NCI-H345 treated with DMSO at 0.1 percent for 48 hours (cell line): Measurements from ENCODE around the gene CHST7.
"Not testable (repeated sequence)": the region's sequence is repeated elsewhere in the genome, so short reads cannot be mapped to it uniquely, and the experiment has no call there.

ENCODE experiments used
- DNase-seq: peaks from one replicate; lab custom pipeline; 2025; ENCODE audit not compliant: unreplicated experiment; lab: John Stamatoyannopoulos, UW

CHST7 gene, protein sequence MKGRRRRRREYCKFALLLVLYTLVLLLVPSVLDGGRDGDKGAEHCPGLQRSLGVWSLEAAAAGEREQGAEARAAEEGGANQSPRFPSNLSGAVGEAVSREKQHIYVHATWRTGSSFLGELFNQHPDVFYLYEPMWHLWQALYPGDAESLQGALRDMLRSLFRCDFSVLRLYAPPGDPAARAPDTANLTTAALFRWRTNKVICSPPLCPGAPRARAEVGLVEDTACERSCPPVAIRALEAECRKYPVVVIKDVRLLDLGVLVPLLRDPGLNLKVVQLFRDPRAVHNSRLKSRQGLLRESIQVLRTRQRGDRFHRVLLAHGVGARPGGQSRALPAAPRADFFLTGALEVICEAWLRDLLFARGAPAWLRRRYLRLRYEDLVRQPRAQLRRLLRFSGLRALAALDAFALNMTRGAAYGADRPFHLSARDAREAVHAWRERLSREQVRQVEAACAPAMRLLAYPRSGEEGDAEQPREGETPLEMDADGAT

DNA sequence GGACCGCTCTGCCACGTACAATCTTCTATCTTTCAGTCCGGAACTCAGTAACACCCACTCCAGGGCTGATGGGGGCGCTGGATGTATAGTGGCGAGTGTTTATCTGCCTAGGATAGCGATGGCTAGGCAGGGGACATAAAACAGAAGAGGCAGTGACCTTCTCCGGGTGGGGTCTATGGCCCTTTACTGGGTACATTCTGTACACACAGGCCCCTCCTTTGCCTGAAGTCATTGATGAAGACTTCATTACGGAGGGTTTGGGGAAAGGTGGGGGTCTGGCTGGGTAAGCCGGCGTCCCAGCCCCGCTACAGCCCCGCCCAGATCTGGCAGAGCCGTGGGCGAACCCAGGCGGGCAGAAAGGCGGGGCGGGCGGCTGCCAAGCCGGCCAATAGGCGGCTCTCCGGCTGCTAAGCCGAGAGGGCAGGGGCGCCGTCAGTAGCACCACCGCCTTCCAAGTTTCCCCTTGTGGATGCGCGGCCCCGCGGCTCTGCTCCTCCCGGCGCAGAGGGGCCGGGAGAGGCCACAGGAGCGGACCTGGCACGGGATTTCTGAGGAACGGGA lies at the start of gene CHST7:
TSS of gene CHST7 (plus strand) at position 435 of the 561 bp plus-strand sequence. CDS start 167 bp downstream, outside the sequence.
- DNase-seq = peak; percentile 68

DNA sequence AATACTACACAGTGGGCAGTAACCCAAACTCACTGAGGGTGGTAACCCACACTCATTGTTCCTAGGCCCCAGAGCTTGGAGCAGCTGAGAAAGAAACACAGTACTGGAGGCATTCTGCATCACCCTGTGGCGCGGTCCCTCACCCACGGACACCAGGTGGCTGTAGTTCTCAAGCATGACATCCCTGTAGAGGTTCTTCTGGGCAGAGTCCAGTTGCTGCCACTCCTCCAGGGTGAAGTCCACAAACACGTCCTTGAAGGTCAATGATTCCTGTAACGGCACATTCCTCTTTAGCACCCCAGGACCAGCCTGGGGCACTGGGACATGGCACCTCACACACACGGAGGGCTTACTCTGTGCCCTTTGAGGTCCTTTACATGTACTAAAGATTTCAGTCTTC lies 44.9 kb upstream of the CHST7 start:
- DNase-seq = not testable (repeated sequence)

DNA sequence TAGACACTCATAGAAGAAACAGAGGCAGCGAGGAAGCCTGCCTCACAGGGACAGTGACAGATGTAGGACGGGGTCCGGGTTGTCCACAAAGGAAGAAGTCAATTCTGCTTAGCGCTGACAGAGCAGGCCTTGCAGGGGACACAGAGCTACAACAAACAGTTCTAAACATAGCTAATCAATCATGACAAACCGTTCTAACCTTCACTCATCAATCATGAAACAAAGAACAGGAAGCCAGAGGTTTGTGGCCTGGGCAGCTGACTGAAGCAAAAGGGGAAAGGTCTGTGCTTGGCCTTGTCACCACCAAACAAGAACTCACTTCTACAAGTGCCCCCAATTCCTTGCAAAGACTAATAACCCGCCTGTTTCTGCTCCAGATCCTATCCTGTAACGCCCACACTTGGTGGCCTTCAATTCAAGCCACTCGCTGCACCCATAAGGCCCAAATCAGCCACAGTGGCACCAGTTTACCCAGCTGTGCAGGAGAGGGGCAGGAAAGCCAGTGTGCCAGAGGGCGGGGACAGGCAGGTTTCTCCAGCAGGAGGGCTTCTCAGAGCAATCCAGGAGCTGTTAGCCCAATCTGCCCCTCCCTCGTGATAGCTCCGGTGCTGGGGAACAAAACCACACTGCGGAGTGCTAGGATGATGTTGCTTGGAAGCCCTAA lies 43.7 kb upstream of the CHST7 start:
- DNase-seq = not testable (repeated sequence)

DNA sequence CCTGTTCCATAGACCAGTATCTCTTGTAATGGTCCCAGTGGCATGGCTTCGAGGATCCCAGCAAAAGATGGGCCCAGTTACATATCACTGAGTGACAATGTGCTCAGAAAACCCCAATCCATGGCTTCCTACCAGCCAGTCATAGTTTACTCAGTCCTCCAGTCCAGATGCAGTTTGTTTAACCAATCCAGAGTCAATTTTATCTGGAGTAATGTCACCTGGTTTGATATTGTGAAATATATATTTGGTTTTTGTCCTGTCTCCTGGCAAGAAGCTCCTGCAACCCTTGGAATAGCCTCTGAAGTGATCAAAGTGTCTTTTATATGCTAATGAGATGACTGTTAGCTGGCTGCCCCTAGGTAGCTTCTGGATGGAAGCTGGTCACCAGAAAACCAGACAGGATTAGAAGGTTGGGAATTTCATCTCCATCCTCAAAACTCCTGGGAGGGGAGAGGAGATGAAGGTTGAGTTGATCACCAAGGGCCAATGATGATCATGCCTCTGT lies 43.1 kb upstream of the CHST7 start:
- DNase-seq = not testable (repeated sequence)

DNA sequence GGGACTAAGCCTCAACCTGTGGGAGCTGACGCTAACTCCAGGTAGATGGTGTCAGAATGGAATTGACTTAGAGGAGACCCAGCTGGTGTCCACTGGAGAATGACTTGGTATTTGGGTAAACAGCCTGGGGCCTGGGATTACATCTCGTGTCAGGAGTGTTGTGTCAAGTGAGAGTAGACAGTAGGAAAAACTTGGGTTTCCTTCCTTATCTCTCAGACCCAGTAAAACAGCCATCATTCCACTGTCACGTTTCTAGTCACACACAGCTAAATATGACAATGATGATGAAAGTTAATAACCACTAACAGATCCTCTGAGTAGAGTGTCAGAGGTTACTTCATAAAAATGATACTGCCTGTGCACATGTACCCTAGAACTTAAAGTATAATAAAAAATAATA lies 42.1 kb upstream of the CHST7 start:
- no peak for DNase-seq

DNA sequence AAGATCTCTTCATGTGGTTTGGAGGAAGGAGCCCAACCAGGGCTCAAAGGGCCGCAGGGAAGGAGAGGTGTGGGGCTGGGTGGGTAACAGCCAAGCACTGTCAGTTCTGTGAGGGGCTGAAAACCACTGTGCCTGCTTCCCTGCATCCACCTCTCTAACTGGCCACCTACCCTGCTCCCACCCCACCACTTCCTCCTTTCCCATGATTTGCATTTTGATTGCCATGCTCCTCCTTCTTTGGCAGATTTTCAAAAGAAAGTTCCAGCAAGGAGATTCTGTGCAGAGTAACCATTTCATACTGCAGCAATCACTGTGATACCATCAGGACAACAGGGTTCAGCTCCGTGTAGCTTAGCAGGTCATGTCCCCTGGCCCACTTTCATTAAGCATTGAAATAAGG lies 30.1 kb upstream of the CHST7 start:
- no peak for DNase-seq

DNA sequence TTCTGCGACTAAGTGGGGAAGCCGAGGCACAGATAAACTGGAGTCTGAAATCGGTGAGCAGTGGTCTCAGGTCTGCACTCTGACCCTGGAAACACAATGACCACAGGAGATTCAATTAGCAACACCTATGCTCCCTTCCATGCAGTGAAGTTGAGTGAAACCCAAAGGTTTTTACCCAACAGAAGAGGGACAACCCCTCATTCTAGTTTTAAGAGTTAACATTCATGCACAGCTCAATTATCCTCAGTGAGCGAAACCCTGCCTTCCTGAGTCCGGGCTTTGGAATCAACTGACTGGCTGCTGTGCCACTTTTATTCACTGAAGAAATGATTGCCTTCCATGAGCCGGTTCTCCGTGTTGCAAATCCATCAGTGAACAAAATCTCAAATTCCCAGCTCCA lies 29.0 kb upstream of the CHST7 start:
- not testable (repeated sequence) for DNase-seq

DNA sequence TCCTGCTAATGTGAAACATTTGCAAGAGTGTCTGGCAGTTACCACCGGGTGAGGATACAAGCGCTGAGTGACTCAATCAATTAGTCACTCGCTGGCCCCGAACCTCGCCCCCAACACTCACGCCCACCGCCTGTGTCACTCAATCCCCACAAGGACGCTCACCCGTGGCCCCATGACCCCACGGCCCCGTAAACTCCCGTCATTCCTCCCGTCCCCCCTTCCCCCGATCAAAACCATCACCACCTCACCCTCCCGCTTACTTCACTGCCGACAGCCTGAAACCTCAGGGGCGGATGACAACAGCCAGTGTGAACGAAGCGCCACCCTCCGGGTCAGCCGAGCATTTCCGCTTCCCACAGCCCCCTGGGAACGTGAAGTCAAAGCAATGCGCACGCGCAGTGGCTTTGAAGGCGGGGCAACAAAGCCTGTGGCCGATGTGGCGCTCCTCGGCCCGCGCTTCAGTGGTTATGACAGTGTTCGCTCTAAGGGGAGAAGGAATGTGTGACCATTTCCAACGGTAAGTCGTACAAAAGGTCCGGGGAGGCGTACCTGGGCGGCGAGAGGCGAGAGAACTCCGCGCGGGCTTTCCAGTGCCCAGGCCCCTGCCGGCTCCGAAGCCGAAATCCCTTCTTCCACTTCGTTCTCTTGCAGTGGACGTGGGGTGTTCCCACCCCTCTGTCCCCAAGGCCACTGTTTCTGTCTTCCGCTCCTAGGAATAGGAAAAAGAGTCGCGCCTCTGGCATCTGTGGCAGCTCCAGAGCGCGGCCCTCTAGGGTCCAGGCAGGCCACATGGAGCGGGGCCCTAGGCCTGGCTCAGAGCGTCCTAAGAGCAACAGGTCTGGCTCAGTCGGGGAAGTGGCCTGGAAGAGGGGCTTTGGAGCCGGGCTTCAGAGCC lies 28.2 kb upstream of the CHST7 start, which contains the start of gene ZNF674:
TSS of gene ZNF674 (minus strand) at position 311 of the 895 bp plus-strand sequence. CDS start 3,334 bp downstream, outside the sequence.
- DNase-seq = peak; percentile 84

DNA sequence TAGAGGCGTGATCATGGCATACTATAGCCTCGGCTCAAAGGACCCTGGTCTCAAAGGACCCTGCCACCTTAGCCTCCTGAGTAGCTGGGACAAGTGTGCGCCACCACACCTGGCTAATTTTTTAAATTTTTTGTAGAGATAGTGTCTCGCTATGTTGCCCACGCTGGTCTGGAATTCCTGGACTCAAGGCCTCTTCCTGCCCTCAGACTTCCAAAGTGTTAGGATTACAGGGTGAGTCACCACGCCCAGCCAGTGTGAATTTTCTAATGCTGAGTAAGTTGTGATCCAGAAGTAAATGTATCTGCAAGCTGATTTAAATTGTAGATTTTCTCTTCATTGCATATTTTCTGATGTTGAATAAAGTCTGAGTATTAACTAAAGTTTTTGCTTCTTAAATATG lies 25.7 kb upstream of the CHST7 start:
- DNase-seq = no peak

DNA sequence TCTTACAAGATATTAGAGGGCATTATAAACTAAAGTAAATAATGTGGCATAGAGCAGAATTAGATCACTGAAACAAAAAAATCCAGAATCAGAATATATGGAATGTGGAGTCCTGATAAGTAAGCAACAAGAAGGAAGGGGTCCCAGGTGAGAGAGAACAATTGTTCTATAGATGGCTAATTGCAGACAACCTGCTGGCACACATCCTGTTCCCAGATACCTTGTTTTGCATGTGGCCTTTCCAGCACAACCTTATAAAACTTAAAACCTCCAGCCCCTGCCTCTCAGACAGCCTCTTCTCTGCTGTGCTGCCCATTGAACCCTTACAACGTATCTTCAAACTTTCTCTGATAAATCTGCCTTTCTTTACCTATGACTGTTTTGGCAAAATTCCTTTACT lies 23.7 kb upstream of the CHST7 start:
- DNase-seq = no peak

DNA sequence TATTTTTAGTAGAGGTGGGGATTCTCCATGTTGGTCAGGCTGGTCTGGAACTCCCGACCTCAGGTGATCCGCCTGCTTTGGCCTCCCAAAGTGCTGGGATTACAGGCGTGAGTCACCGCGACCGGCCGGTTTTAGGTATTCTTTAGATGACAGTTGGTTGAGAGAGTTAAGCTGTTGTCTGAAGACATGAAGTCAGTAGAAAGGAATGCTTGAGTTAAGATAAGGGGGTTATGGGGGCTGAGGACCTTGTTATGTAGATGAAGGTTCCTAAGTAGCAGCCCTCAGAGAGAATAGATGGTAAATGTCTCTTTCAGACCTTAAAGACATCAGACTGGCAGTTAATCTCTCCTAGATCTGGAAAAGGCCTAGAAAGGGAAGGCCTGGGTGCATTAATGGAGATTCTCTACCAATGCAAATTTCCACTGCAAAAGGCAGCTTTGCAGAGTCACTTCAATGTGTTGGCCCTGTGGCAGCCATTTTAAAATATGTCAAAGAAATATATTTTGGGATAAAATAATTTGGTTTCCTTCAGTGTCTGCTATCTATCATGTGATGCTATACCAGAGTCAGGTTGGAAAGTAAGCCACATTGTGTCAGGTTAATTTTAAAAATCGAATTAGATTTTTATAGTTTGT lies 22.0 kb upstream of the CHST7 start:
- DNase-seq = no peak

DNA sequence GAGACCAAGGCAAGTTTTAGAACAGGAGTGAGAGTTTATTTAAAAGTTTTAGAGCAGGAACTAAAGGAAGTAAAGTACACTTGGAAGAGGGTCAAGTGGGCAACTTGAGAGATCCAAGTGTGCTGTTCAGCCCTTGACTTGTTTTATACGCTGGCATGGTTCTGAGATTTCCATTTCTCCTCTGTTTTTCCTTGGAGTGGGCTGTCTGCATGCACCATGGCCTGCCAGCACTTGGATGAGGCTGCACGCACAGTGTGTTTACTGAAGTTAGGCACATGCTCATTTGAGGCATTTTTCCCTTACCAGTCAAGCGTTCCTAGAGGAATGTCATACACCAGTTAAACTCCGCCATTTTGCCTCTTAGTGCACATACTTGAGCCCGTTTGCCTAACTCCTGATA lies 19.6 kb upstream of the CHST7 start:
- no peak for DNase-seq

DNA sequence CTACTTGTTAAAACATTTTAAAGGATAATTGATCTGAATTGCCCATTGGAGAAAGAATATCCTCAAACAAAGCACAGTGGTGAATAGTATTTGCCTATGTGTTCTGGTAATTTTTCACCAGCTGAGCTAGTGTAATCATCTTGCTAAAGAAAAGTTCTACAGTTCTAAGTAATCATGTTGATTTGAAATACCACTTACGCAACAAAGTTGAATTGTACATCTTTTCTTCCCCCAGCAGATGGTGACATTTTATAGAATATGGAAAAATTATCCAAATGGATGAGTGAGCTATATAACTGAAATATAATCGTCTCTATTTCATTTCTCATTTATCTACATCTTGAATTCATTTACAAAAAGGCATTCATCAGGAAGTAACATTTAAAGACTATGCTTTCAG lies 18.6 kb upstream of the CHST7 start:
- no peak for DNase-seq

DNA sequence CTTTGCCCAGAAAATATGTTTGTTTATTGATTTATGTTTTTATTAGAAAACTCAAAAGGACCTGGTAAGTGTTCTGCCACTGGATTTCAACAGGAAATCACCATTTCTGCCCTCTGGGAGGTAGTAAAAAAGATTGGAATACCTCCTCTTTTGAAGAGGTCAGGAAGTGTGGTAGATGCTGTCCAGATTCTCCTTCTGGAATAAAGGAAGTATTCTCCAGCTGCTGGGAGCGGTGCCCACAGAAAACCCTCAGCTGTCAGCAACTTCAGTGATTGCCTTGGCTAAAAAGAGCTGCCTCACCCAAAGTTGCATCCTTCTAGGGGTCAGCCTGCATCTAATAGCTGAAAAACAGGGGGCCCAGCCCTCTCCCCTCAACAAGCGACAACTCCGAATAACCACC lies 14.5 kb upstream of the CHST7 start:
- no peak for DNase-seq

DNA sequence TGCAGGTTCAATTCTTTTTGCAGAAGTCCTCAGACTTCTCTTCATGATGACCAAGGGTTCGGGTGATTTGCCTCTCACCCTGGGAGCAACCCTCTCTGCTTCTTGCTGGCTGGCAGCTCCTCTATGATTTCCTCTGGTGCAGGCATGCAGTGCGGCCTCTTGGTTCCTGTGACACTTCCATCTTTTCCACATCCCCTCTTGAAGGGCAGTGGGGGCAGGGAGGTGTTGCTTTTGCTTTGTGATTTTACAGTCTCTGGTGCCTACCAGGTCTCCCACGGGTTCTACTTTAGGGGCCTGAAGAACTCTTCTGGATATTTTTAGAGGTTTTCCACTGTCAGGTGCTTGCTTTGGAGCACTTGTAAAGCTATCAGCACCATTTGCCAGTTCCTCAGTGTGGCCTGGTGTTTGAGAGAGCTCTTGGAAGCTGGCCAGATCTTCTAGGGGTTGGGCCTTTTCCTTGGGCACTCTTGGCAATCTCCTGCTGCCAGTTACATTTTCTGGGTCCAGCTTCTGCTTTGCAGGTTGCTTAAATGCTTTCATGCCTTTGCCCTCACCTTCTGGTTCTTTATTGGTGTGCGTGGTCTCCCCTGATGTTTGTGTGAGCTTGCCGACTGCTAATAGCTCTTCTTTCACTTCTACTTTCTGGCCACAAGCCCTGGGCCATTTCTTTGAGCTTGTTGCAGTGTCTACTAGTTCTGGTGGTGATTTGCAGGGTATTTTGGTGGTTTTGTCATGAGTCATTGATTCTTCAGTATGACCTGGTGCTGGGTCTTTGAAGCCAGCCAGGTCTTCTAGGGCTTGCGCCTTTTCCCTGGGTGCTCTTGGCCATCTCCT lies 11.5 kb upstream of the CHST7 start:
- no peak for DNase-seq

DNA sequence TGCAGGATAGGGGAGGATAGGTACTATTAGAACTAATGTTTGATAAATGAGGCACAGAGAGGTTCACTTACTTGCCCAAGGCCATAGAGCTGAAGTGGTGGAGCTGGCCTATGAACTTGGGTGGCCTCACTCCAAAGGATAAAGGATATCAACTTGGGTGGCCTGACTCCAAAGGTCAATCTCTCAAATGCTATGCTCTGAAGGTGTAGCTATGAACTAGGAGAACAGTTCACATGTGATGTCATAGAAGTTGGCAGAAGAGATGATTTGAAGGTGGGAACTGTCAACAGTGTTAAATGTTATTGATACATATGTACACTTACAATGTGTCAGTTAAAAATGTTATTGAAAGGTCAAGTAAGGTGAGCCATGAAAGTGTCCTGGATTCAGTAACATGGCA lies 6.2 kb upstream of the CHST7 start:
- no peak for DNase-seq

DNA sequence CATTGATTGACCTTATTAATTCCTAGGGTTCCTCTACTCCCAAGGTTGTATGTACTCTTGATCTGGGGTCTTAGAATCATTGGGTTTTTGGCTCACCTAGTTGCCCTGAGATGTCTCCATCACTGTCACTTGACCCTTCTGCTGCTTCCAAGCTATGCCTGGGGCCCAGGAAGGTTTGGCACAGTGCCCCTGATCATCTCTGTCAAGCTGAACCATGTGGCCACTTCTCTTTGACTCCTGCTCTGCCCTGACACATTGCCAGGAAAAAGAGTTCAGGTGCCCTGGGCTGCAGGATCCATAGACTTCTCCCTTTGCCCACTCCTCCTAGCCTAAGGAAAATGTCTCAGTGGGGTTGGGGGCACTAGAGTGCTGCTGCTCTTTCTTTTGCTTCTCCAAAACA lies 3.9 kb upstream of the CHST7 start:
- DNase-seq = no peak

DNA sequence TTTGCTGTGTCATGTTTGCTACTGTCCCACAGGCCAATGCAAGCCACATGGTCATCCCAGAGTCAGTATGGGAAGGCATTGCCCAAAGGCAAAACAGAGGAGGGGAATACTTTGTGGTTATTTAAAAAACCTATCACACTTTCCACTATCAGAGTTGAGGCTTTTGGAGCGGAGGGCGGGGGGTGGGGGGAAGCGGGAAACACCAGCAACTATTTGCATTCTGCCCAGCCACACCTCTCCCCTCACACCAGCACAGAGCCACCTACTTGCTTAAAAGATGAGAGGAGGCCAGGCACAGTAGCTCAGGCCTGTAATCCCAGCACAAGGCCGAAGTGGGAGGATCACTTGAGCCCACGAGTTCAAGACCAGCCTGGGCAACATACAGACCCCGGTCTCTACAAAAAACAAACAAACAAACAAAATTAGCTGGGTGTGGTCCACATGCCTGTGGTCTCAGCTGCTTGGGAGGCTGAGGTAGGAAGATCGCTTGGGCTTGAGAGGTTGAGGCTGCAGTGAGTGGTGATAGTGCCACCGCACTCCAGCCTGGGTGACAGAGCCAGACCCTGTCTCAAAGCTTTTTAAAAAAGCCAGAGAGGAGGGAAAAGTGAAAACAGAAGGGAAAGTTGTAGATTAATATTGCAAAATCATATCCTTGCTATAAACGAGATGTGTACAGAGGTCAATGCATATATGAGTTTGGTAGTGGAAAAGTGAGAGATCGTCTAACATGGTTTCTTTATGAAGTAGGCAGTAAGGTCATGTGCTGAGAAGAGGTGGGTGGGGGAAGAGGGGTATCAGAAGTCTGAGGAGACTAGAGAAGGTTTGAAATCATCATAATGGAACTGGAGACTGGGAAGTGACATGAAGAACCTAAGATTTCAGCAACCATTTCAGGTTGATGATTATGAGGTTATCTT lies 1.9 kb upstream of the CHST7 start:
- no peak for DNase-seq
